Measurements from ENCODE around the gene FAM171A1. TPM values are rescaled to one million over a fixed set of nuclear protein-coding genes. Genes with fewer than 3 reads are reported as not detected.

FAM171A1 gene
- total and polyA plus RNA-seq, 2 of the 13 experiments (the other 11 are each of a cell fraction or from before 2014, with no cell fraction given): 21.5 to 34.7 TPM

DNA sequence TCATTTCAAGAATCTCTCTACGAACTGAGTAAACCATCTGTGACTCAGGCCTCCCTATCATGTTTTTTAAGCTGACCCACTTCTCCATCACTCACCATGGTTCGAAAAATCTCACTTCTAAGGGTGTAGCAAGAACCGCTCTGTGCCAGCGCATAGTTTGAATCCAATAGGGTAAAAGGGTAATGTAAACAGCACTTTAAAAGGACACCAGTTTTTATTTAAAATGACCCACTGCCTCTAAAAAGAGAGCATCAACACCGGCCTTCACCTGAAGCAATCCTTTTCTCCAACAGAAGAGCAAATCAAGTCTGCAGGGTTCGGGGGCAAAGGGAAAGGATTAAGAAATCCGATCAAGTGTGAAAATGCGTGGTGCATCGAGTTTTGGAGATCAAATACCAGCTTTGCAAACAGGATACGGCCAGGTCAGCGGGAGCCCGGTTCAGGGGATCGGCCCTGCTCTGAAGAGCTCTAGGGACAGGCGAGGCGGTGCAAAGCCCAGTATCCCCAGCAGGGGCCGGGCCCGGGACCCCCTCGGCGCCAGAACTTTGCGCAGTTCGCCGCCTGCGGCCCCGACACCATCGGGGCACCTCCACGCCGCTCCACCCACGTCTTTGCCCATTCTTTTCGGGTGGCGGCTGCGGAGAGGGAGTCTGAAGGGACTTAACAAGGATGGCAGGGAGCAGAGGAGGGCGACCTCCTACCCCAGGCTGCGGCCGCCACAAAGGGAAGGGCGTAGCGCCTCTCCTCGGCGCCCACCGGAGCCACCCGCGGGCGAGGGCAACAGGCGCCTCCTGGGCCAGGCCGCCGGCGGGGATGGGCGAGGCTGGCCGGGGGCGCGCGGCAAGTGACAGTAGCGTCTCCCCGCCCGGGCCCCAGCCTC is 203.4 kb downstream of the FAM171A1 start (continued):
- TF ChIP-seq ZNF772 (CRISPR knock-in tag; IDR thresholded peaks at IDR 0.05): no peak
- TF ChIP-seq ZSCAN20 (CRISPR knock-in tag; IDR thresholded peaks at IDR 0.05; ENCODE audit: borderline replicate concordance): 0 out of 2 replicates have a peak, but pooled peaks have one; percentile 32
- 0 out of 2 replicates have a peak, but pooled peaks have one; percentile 13 for TF ChIP-seq ZMYM3 (CRISPR knock-in tag; IDR thresholded peaks at IDR 0.05)
- TF ChIP-seq, protein P1, sequence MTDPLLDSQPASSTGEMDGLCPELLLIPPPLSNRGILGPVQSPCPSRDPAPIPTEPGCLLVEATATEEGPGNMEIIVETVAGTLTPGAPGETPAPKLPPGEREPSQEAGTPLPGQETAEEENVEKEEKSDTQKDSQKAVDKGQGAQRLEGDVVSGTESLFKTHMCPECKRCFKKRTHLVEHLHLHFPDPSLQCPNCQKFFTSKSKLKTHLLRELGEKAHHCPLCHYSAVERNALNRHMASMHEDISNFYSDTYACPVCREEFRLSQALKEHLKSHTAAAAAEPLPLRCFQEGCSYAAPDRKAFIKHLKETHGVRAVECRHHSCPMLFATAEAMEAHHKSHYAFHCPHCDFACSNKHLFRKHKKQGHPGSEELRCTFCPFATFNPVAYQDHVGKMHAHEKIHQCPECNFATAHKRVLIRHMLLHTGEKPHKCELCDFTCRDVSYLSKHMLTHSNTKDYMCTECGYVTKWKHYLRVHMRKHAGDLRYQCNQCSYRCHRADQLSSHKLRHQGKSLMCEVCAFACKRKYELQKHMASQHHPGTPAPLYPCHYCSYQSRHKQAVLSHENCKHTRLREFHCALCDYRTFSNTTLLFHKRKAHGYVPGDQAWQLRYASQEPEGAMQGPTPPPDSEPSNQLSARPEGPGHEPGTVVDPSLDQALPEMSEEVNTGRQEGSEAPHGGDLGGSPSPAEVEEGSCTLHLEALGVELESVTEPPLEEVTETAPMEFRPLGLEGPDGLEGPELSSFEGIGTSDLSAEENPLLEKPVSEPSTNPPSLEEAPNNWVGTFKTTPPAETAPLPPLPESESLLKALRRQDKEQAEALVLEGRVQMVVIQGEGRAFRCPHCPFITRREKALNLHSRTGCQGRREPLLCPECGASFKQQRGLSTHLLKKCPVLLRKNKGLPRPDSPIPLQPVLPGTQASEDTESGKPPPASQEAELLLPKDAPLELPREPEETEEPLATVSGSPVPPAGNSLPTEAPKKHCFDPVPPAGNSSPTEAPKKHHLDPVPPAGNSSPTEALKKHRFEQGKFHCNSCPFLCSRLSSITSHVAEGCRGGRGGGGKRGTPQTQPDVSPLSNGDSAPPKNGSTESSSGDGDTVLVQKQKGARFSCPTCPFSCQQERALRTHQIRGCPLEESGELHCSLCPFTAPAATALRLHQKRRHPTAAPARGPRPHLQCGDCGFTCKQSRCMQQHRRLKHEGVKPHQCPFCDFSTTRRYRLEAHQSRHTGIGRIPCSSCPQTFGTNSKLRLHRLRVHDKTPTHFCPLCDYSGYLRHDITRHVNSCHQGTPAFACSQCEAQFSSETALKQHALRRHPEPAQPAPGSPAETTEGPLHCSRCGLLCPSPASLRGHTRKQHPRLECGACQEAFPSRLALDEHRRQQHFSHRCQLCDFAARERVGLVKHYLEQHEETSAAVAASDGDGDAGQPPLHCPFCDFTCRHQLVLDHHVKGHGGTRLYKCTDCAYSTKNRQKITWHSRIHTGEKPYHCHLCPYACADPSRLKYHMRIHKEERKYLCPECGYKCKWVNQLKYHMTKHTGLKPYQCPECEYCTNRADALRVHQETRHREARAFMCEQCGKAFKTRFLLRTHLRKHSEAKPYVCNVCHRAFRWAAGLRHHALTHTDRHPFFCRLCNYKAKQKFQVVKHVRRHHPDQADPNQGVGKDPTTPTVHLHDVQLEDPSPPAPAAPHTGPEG (CRISPR knock-in tag; IDR thresholded peaks at IDR 0.05): 0 out of 2 replicates have a peak, but pooled peaks have one; percentile 8
- TF ChIP-seq, protein P2, sequence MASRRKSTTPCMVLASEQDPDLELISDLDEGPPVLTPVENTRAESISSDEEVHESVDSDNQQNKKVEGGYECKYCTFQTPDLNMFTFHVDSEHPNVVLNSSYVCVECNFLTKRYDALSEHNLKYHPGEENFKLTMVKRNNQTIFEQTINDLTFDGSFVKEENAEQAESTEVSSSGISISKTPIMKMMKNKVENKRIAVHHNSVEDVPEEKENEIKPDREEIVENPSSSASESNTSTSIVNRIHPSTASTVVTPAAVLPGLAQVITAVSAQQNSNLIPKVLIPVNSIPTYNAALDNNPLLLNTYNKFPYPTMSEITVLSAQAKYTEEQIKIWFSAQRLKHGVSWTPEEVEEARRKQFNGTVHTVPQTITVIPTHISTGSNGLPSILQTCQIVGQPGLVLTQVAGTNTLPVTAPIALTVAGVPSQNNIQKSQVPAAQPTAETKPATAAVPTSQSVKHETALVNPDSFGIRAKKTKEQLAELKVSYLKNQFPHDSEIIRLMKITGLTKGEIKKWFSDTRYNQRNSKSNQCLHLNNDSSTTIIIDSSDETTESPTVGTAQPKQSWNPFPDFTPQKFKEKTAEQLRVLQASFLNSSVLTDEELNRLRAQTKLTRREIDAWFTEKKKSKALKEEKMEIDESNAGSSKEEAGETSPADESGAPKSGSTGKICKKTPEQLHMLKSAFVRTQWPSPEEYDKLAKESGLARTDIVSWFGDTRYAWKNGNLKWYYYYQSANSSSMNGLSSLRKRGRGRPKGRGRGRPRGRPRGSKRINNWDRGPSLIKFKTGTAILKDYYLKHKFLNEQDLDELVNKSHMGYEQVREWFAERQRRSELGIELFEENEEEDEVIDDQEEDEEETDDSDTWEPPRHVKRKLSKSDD (CRISPR knock-in tag; IDR thresholded peaks at IDR 0.05; ENCODE audit: low read depth): no peak
- TF ChIP-seq, protein P3, sequence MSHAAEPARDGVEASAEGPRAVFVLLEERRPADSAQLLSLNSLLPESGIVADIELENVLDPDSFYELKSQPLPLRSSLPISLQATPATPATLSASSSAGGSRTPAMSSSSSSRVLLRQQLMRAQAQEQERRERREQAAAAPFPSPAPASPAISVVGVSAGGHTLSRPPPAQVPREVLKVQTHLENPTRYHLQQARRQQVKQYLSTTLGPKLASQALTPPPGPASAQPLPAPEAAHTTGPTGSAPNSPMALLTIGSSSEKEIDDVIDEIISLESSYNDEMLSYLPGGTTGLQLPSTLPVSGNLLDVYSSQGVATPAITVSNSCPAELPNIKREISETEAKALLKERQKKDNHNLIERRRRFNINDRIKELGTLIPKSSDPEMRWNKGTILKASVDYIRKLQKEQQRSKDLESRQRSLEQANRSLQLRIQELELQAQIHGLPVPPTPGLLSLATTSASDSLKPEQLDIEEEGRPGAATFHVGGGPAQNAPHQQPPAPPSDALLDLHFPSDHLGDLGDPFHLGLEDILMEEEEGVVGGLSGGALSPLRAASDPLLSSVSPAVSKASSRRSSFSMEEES (CRISPR knock-in tag; IDR thresholded peaks at IDR 0.05): no peak
- TF ChIP-seq IRF2 (CRISPR knock-in tag; IDR thresholded peaks at IDR 0.05): peak; percentile 22; the same call in 1 of the 2 replicates
- no peak for TF ChIP-seq SAFB2 (CRISPR knock-in tag; IDR thresholded peaks at IDR 0.05; ENCODE audit: borderline replicate concordance, low read depth)
- TF ChIP-seq ZMYM4 (CRISPR knock-in tag; IDR thresholded peaks at IDR 0.05): peak; percentile 10; the same call in 1 of the 2 replicates
- no peak for TF ChIP-seq ZNF672 (CRISPR knock-in tag; IDR thresholded peaks at IDR 0.05)
- TF ChIP-seq, protein P4, sequence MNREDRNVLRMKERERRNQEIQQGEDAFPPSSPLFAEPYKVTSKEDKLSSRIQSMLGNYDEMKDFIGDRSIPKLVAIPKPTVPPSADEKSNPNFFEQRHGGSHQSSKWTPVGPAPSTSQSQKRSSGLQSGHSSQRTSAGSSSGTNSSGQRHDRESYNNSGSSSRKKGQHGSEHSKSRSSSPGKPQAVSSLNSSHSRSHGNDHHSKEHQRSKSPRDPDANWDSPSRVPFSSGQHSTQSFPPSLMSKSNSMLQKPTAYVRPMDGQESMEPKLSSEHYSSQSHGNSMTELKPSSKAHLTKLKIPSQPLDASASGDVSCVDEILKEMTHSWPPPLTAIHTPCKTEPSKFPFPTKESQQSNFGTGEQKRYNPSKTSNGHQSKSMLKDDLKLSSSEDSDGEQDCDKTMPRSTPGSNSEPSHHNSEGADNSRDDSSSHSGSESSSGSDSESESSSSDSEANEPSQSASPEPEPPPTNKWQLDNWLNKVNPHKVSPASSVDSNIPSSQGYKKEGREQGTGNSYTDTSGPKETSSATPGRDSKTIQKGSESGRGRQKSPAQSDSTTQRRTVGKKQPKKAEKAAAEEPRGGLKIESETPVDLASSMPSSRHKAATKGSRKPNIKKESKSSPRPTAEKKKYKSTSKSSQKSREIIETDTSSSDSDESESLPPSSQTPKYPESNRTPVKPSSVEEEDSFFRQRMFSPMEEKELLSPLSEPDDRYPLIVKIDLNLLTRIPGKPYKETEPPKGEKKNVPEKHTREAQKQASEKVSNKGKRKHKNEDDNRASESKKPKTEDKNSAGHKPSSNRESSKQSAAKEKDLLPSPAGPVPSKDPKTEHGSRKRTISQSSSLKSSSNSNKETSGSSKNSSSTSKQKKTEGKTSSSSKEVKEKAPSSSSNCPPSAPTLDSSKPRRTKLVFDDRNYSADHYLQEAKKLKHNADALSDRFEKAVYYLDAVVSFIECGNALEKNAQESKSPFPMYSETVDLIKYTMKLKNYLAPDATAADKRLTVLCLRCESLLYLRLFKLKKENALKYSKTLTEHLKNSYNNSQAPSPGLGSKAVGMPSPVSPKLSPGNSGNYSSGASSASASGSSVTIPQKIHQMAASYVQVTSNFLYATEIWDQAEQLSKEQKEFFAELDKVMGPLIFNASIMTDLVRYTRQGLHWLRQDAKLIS (CRISPR knock-in tag; IDR thresholded peaks at IDR 0.05): no peak
- 0 out of 2 replicates have a peak, but pooled peaks have one; percentile 11 for TF ChIP-seq ZNF607 (CRISPR knock-in tag; IDR thresholded peaks at IDR 0.05; ENCODE audit: borderline replicate concordance)
- no peak for TF ChIP-seq ZNF205 (CRISPR knock-in tag; IDR thresholded peaks at IDR 0.05)
- TF ChIP-seq PCBP2 (optimal IDR thresholded peaks at IDR 0.05; ENCODE audit: low read depth, low read length, poor library complexity, severe bottlenecking): no peak
